A549 (cell line): ENCODE measurements around the gene PRDM11. TPM values are rescaled to one million over a fixed set of nuclear protein-coding genes. Genes with fewer than 3 reads are reported as not detected.

ENCODE experiments used
- ATAC-seq, 2 experiments: fragments of 200-7000 bp in 1 of 2; fragments of >200 bp in 1 of 2; cut with Nextera tagmentation in 1 of 2; cut with Tn5 transposase in 1 of 2; 3 replicates each; pipeline versions ENCODE4 v1.8.0 to v1.9.1; 2018 to 2020; ENCODE audit warnings: mild to moderate bottlenecking in 1 of 2, moderate library complexity in 1 of 2
- CTCF ChIA-PET: fragments of 300-600 bp; sonication (Branson Sonifier 250); formaldehyde crosslinking; extraction: SDS; loops from one replicate; lab custom pipeline; 2021; ENCODE audit warnings: antibody characterized with exemption, inconsistent platforms; lab: Yijun Ruan, JAX
- POLR2A ChIA-PET: fragments of 350-600 bp; formaldehyde crosslinking; extraction: SDS; loops from one replicate; lab custom pipeline; 2021; ENCODE audit warnings: antibody characterized with exemption, inconsistent platforms; lab: Yijun Ruan, JAX
- DNase-seq, 2 experiments: peaks; one replicate each; pipeline versions ENCODE4 v3.0.0 to v3.0.0-alpha.2; 2011 to 2016; ENCODE audit warnings: low read depth in 1 of 2, low spot score in 1 of 2
- FAIRE-seq: peaks from 2 replicates; lab custom pipeline; 2011; peaks lifted over from hg19 to GRCh38; lab: Jason Lieb, UNC
- H3K27ac ChIP-seq, 2 experiments: fragments of >200 bp; sonication (Bioruptor Twin); formaldehyde crosslinking; 3 replicates each; pipeline ENCODE4 v1.5.1; 2016 to 2017
- H3K4me1 ChIP-seq: fragments of >200 bp; sonication (Bioruptor Twin); formaldehyde crosslinking; 3 replicates; pipeline ENCODE4 v1.6.1; 2016
- H3K4me2 ChIP-seq: fragments of >200 bp; sonication (Bioruptor Twin); formaldehyde crosslinking; 3 replicates; pipeline ENCODE4 v1.6.1; 2016
- H3K4me3 ChIP-seq: fragments of >200 bp; sonication (Bioruptor Twin); formaldehyde crosslinking; 3 replicates; pipeline ENCODE4 v1.5.1; 2016
- H3K9me3 ChIP-seq: fragments of >200 bp; sonication (Bioruptor Twin); formaldehyde crosslinking; 3 replicates; pipeline ENCODE4 v1.6.1; 2016
- CHD4 ChIP-seq: fragments of 200-600 bp; sonication (generic); IDR thresholded peaks from 2 replicates; pipeline ENCODE4 v1.6.1; 2016; ENCODE audit warnings: antibody characterized with exemption, mild to moderate bottlenecking, borderline replicate concordance
- CTCF ChIP-seq: fragments of >200 bp; sonication (Bioruptor Twin); formaldehyde crosslinking; IDR thresholded peaks from 3 replicates; pipeline ENCODE4 v1.5.1; 2016
- EHMT2 ChIP-seq: fragments of 200-600 bp; sonication (generic); IDR thresholded peaks from 2 replicates; pipeline ENCODE4 v1.6.1; 2016; ENCODE audit warnings: antibody characterized with exemption, low read depth, mild to moderate bottlenecking, moderate library complexity
- EP300 ChIP-seq, 2 experiments: fragments of >200 bp; sonication (Bioruptor Twin); formaldehyde crosslinking; IDR thresholded peaks; 2 replicates in 1 of 2; 3 replicates in 1 of 2; pipeline ENCODE4 v1.6.1; 2016 to 2017
- FOSB ChIP-seq: fragments of 250-450 bp; sonication (Bioruptor Pico); IDR thresholded peaks from 2 replicates; pipeline ENCODE4 v1.5.0; 2020; ENCODE audit warnings: mild to moderate bottlenecking, moderate library complexity
- FOSL2 ChIP-seq, 2 experiments: fragments of 450-650 bp in 1 of 2; fragments of >200 bp in 1 of 2; sonication (Bioruptor Twin) in 1 of 2; formaldehyde crosslinking; IDR thresholded peaks; 2 replicates each; pipeline versions ENCODE4 v1.5.0 to v1.6.1; 2016 to 2020; ENCODE audit warnings: mild to moderate bottlenecking in 1 of 2, moderate library complexity in 1 of 2
- GATA3 ChIP-seq: IDR thresholded peaks from 2 replicates; pipeline ENCODE4 v1.6.1; 2012; ENCODE audit warnings: borderline replicate concordance
- JUNB ChIP-seq: fragments of >200 bp; sonication (Bioruptor Twin); formaldehyde crosslinking; IDR thresholded peaks from 2 replicates; pipeline ENCODE4 v1.6.1; 2016
- MYC ChIP-seq: IDR thresholded peaks from 2 replicates; pipeline ENCODE4 v1.6.1; 2012; ENCODE audit warnings: mild to moderate bottlenecking, inconsistent platforms, low read length, improper control_type of control experiment, borderline replicate concordance
- PHF8 ChIP-seq: fragments of 200-600 bp; sonication (generic); IDR thresholded peaks from 2 replicates; pipeline ENCODE4 v1.6.1; 2016; ENCODE audit warnings: low read depth, mild to moderate bottlenecking, antibody characterized with exemption, moderate library complexity, borderline replicate concordance
- RAD21 ChIP-seq, 2 experiments: fragments of >200 bp in 1 of 2; sonication (Bioruptor Twin) in 1 of 2; formaldehyde crosslinking in 1 of 2; IDR thresholded peaks in 1 of 2; conservative IDR thresholded peaks in 1 of 2; 2 replicates in 1 of 2; 3 replicates in 1 of 2; pipeline ENCODE4 v1.6.1; 2012 to 2018; ENCODE audit warnings: inconsistent platforms in 1 of 2
- REST ChIP-seq: fragments of 200-600 bp; sonication (generic); IDR thresholded peaks from 2 replicates; pipeline ENCODE4 v1.6.1; 2016; ENCODE audit warnings: antibody characterized with exemption, mild to moderate bottlenecking, moderate library complexity
- SMC3 ChIP-seq: fragments of >200 bp; sonication (Bioruptor Twin); formaldehyde crosslinking; IDR thresholded peaks from 3 replicates; pipeline ENCODE4 v1.6.1; 2018; ENCODE audit warnings: inconsistent platforms
- TFCP2L1 ChIP-seq: fragments of 250-450 bp; sonication (Bioruptor Pico); IDR thresholded peaks from 2 replicates; pipeline ENCODE4 v1.5.0; 2021; ENCODE audit warnings: mild to moderate bottlenecking
- TP53 ChIP-seq: fragments of 250-450 bp; sonication (Bioruptor Pico); IDR thresholded peaks from 2 replicates; pipeline ENCODE4 v1.5.0; 2021; ENCODE audit warnings: mild to moderate bottlenecking, moderate library complexity
- ZC3H11A ChIP-seq: fragments of 450-650 bp; IDR thresholded peaks from 2 replicates; pipeline ENCODE4 v1.6.1; 2014; ENCODE audit warnings: antibody characterized with exemption, mild to moderate bottlenecking
- WGBS: methylation state at CpG from one replicate; pipeline ENCODE4 v1.1.6; 2017; ENCODE audit errors: missing lambda C conversion rate; 5-methylcytosine and 5-hydroxymethylcytosine counted together
- polyA plus RNA-seq, 4 experiments: library from polyadenylated mRNA; depleted of rRNA in 3 of 4; stranded (reverse); fragments of >200 nt; fragmentation: RNase III in 1 of 4; extraction: RNeasy Plus Mini Kit Qiagen cat#74134 plus additional on column Dnase treatment in 1 of 4; gene quantifications; 2 replicates in 3 of 4; 3 replicates in 1 of 4; pipeline ENCODE4 v1.2.3, GENCODE V29; 2011 to 2017
- TF ChIP-seq, protein P1 (sequence below): fragments of 450-650 bp; IDR thresholded peaks from 2 replicates; pipeline ENCODE4 v1.6.1; 2014; ENCODE audit warnings: antibody characterized with exemption

The PRDM11 gene
- polyA plus RNA-seq, 2 of the 4 experiments (the other 2 are of a cell fraction): 4.3 to 5.3 TPM

- no peak for FAIRE-seq
- 0 out of 6 replicates have a peak, but pooled peaks of 1 of the 2 experiments have one; percentile 11 for ATAC-seq
- ChIA-PET CTCF (interaction anchor here (1.0 to 4.4 kb wide), 12 partner anchors 9 to 256 kb away, joined by 3 to 35 read pairs (median 5); no protein-coding TSS in a partner anchor), POLR2A (interaction anchor here (0.9 to 1.0 kb wide), 2 partner anchors 16 to 36 kb away, joined by 3 read pairs; partner anchors contain the start of gene PRDM11)
- H3K9me3 ChIP-seq: no peaks in the 10 kb centered on the region
- no peak overlapping the region for H3K27ac ChIP-seq
- no peak overlapping the region for H3K4me3 ChIP-seq
- H3K4me2 ChIP-seq: no peak overlapping the region
- TF ChIP-seq RAD21 (conservative IDR thresholded peaks at IDR 0.05 in 1 of 2, IDR thresholded peaks at IDR 0.05 in 1 of 2): 0 out of 5 replicates have a peak, but pooled peaks have one; percentile 27 to 30
- TF ChIP-seq CTCF: peak; percentile 49
- TF ChIP-seq EP300 (IDR thresholded peaks at IDR 0.05): no peak
- TF ChIP-seq MYC: no peak
- TF ChIP-seq SMC3: peak; percentile 45
- H3K4me1 ChIP-seq: peaks cover 16% of the 10 kb centered on the region
- 83% methylated on average over 12 of the region's 14 CpGs for WGBS
- DNase-seq: peak; percentile 58 to 60
Measured at GRCh38 chr11:45182902-45183301, 36.5 kb downstream of the PRDM11 start.

DNA sequence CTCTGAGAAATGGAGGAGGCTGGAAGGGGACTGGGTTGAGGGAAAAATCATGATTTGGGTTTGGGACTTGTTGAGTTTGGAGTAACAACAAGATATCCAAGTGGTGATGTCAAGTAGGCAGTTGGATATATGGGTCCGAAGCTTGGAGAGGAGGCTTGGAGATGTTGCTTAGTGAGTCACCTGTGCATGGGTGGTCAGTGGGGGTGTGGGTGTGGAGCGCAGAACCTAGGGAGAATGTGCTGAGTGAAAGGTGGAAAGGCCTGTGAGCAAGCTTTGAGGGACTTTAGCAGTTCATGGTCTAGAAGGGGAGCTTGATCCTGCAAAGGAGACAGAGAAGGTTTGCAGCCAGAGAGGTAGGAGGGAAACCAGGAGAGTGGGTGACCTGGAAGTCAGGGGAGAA lies 38.2 kb downstream of the PRDM11 start:
- ChIA-PET POLR2A (no interaction called here), CTCF (interaction anchor here (0.8 to 3.6 kb wide), 9 partner anchors 9 to 257 kb away, joined by 3 to 23 read pairs (median 5); no protein-coding TSS in a partner anchor)
- DNase-seq (no peak), FAIRE-seq (no peak), ATAC-seq (no peak)
- no peak for TF ChIP-seq FOSL2 (IDR thresholded peaks at IDR 0.05)
- no peak for TF ChIP-seq FOSL2 (CRISPR knock-in tag; IDR thresholded peaks at IDR 0.05)
- H3K4me3 ChIP-seq: no peak overlapping the region
- no peak overlapping the region for H3K27ac ChIP-seq
- H3K4me2 ChIP-seq: no peak overlapping the region
- H3K4me1 ChIP-seq: peaks cover 12% of the 10 kb centered on the region
- no peaks in the 10 kb centered on the region for H3K9me3 ChIP-seq
- 88% methylated on average over 2 of the region's 2 CpGs for WGBS

DNA sequence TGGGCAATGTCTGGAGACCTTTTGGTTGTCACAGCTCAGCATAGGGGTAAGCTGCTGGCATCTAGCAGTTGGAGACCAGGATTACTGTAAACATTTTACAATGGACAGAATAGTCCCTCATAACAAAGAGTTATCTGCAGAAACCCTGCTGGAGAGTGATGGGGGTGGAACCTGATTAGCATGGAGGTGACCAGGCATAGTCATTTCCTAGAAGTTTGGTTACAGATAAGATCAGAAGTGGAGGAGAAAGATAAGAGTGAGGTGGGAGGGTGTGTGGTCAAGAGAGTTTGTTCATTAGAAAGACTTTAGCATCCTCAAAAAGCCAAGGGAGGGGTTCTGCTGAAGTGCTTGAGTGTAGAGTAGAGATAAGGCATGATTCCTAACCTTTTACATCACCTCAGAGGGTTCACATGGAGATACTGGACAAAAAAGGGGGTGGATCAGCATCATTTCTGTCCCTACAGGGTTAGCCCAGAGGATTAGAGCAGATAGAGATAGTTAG lies 38.8 kb downstream of the PRDM11 start:
- DNase-seq (no peak), ATAC-seq (no peak), FAIRE-seq (no peak)
- Histone ChIP-seq H3K9me3 (no peaks in the 10 kb centered on the region), H3K4me3 (no peak overlapping the region), H3K27ac (no peak overlapping the region), H3K4me2 (no peak overlapping the region), H3K4me1 (peaks cover 9% of the 10 kb centered on the region)
- ChIA-PET CTCF (interaction anchor here (1.6 to 3.6 kb wide), 5 partner anchors 8 to 258 kb away, joined by 5 to 23 read pairs (median 6); no protein-coding TSS in a partner anchor), POLR2A (no interaction called here)
- no peak for TF ChIP-seq GATA3
- no peak for TF ChIP-seq FOSB (CRISPR knock-in tag)
- no peak for TF ChIP-seq EP300 (IDR thresholded peaks at IDR 0.05)
- TF ChIP-seq REST: no peak
- no peak for TF ChIP-seq PHF8
- no peak for TF ChIP-seq EHMT2

- no peak overlapping the region for H3K27ac ChIP-seq
- 100% methylated on average over 3 of the region's 3 CpGs for WGBS
- ATAC-seq (no peak), FAIRE-seq (no peak), DNase-seq (no peak)
- ChIA-PET POLR2A (no interaction called here), CTCF (interaction anchor here (0.5 to 1.3 kb wide), 5 partner anchors 12 to 584 kb away, joined by 3 to 4 read pairs (median 3); no protein-coding TSS in a partner anchor)
- TF ChIP-seq TFCP2L1 (CRISPR knock-in tag) (no peak), TP53 (CRISPR knock-in tag) (no peak), JUNB (no peak), CHD4 (no peak), ZC3H11A (no peak)
- TF ChIP-seq, protein P1, sequence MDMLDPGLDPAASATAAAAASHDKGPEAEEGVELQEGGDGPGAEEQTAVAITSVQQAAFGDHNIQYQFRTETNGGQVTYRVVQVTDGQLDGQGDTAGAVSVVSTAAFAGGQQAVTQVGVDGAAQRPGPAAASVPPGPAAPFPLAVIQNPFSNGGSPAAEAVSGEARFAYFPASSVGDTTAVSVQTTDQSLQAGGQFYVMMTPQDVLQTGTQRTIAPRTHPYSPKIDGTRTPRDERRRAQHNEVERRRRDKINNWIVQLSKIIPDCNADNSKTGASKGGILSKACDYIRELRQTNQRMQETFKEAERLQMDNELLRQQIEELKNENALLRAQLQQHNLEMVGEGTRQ: no peak
- no peak overlapping the region for H3K4me2 ChIP-seq
- no peaks in the 10 kb centered on the region for H3K4me1 ChIP-seq
- peaks cover 12% of the 10 kb centered on the region for H3K9me3 ChIP-seq
- H3K4me3 ChIP-seq: no peak overlapping the region
Measured at GRCh38 chr11:45187375-45187774, 40.9 kb downstream of the PRDM11 start.
